Lower lobe of right lung (tissue), 2 donors: ENCODE measurements around the gene PTP4A1. TPM values are rescaled to one million over a fixed set of nuclear protein-coding genes. Genes with fewer than 3 reads are reported as not detected.
"Not testable (repeated sequence)": the region's sequence is repeated elsewhere in the genome, so short reads cannot be mapped to it uniquely, and the experiment has no call there.

Source experiments
- ATAC-seq, 2 donors: fragments of 200-7000 bp; cut with Tn5 transposase; one replicate each; pipeline ENCODE4 v1.9.1; 2020 to 2022; ENCODE audit warnings: mild to moderate bottlenecking in 2 of 2, moderate library complexity in 2 of 2
- DNase-seq: peaks from one replicate; pipeline ENCODE4 v3.0.0-alpha.2; 2020
- H3K27ac ChIP-seq: fragments of 200-600 bp; one replicate; pipeline ENCODE4 v1.8.0; 2022
- H3K27me3 ChIP-seq: fragments of 200-600 bp; one replicate; pipeline ENCODE4 v1.8.0; 2022; ENCODE audit warnings: low read depth
- H3K36me3 ChIP-seq: fragments of 200-600 bp; one replicate; pipeline ENCODE4 v1.8.0; 2022; ENCODE audit warnings: mild to moderate bottlenecking
- H3K4me1 ChIP-seq: fragments of 200-600 bp; one replicate; pipeline ENCODE4 v1.8.0; 2022
- H3K4me3 ChIP-seq: fragments of 200-600 bp; one replicate; pipeline ENCODE4 v1.8.0; 2022; ENCODE audit warnings: mild to moderate bottlenecking
- H3K9me3 ChIP-seq: fragments of 200-600 bp; one replicate; pipeline ENCODE4 v1.8.0; 2022
- CTCF ChIP-seq: fragments of 200-600 bp; IDR thresholded peaks from one replicate; pipeline ENCODE4 v1.8.0; 2022; ENCODE audit warnings: antibody characterized with exemption, mild to moderate bottlenecking
- intact Hi-C: fragments of 100-400 bp; cut with DNase I; formaldehyde crosslinking; loops from one replicate; pipeline ENCODE4 v1.11.0; 2022
- long read RNA-seq: library from polyadenylated mRNA; unstranded; transcript quantifications from one replicate; pipeline ENCODE4 v2.0.0, GENCODE V29; 2021
- total RNA-seq: library from RNA; stranded (reverse); fragmentation: NEBNext Ultra II Directional; extraction: Animal tissue kit (Norgen Biotek cat#: 25700); gene quantifications from one replicate; pipeline ENCODE4 v1.2.1, GENCODE V29; 2021
- donor health status: DM: no; HTN: yes; CAD: no; lungs with severe emphysema.

Gene PTP4A1
- total RNA-seq = 57.6 TPM
- long read RNA-seq, partial matches to known transcripts = 1 of 3 reads
- long read RNA-seq, other reads (novel, unspliced or antisense) = 2 of 3 reads

GRCh38 chr6:63572044-63572746, at the start of gene PTP4A1, which contains the start of gene LOC128125822:
TSS of gene PTP4A1 (plus strand) at chr6:63572480. CDS start at chr6:63576881, 4,401 bp downstream.
TSS of gene LOC128125822 (plus strand) at chr6:63572480.
- intact Hi-C loops = no loop called here
- peak; percentile 94 to 96 for ATAC-seq

DNA sequence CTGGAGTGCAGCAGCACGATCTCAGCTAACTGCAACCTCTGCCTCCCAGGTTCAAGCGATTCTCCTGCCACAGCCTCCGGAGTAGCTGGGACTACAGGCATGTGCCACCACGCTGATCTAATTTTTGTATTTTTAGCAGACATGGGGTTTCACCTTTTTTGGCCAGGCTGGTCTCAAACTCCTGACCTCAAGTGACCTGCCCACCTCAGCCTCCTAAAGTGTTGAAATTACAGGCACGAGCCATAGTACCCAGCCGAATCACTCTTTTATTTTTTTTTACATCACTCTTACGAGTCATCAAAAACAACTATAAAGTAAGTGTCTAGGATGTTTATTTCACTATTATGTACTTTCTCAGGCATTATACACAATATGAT, 49.4 kb upstream of the PTP4A1 start:
- H3K4me1 ChIP-seq, DNase-seq, H3K27me3 ChIP-seq, H3K36me3 ChIP-seq, H3K4me3 ChIP-seq, intact Hi-C loops, H3K27ac ChIP-seq, ATAC-seq, H3K9me3 ChIP-seq: not testable (repeated sequence)

More at GRCh38 chr6:63572044-63572746, at the start of gene PTP4A1, which contains the start of gene LOC128125822:
- H3K36me3 ChIP-seq = peaks cover 10% of the 10 kb centered on the region
- peak within 1 kb of the TSS; percentile 90 for H3K4me3 ChIP-seq
- H3K9me3 ChIP-seq = no peaks in the 10 kb centered on the region
- no peaks in the 10 kb centered on the region for H3K27me3 ChIP-seq
- TF ChIP-seq CTCF = no peak
- peak; percentile 99 for DNase-seq
- peaks cover 40% of the 10 kb centered on the region for H3K4me1 ChIP-seq
- H3K27ac ChIP-seq = peak within 1 kb of the TSS; percentile 100

GRCh38 chr6:63523630-63524029, 48.6 kb upstream of the PTP4A1 start:
- intact Hi-C loops = no loop called here

GRCh38 chr6:63525186-63525878, 46.9 kb upstream of the PTP4A1 start:
- Histone ChIP-seq H3K4me1 (no peaks in the 10 kb centered on the region), H3K9me3 (no peaks in the 10 kb centered on the region), H3K27me3 (no peaks in the 10 kb centered on the region), H3K27ac (no peak overlapping the region), H3K4me3 (no peak overlapping the region), H3K36me3 (no peaks in the 10 kb centered on the region)
- intact Hi-C loops = no loop called here
- ATAC-seq = no peak
- TF ChIP-seq CTCF = no peak
- DNase-seq = no peak

More at GRCh38 chr6:63523630-63524029, 48.6 kb upstream of the PTP4A1 start:
- no peak overlapping the region for H3K4me3 ChIP-seq
- no peak for ATAC-seq
- no peaks in the 10 kb centered on the region for H3K36me3 ChIP-seq
- H3K9me3 ChIP-seq = no peaks in the 10 kb centered on the region
- no peaks in the 10 kb centered on the region for H3K27me3 ChIP-seq
- H3K27ac ChIP-seq = no peak overlapping the region
- TF ChIP-seq CTCF = no peak
- no peaks in the 10 kb centered on the region for H3K4me1 ChIP-seq
- no peak for DNase-seq

DNA sequence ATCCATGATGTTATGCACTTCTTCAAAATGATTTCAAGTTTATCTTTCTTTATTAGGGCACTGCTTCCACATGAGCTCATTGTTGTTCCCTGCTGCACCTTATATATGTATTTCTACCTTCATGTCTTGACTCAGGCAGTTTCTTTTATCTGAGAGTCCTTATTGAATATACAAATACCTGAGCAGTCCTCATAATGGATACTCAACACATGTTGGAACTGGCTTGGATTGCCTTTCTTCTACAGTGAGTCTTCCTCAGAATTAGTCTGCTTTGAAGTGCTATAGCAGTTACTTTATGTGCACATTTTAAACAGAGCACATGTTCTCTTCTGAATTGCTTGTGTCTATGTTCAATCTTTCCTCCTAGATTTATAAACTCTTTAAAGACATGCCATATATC, 45.3 kb upstream of the PTP4A1 start:
- ATAC-seq (no peak), DNase-seq (no peak)
- no peaks in the 10 kb centered on the region for H3K27me3 ChIP-seq
- no peak overlapping the region for H3K4me3 ChIP-seq
- H3K4me1 ChIP-seq = no peaks in the 10 kb centered on the region
- no peaks in the 10 kb centered on the region for H3K36me3 ChIP-seq
- H3K27ac ChIP-seq = no peak overlapping the region
- no peaks in the 10 kb centered on the region for H3K9me3 ChIP-seq
- no peak for TF ChIP-seq CTCF
- intact Hi-C loops = no loop called here
